ENCODE data around the gene GNAL.
"Not testable (repeated sequence)": the region's sequence is repeated elsewhere in the genome, so short reads cannot be mapped to it uniquely, and the experiment has no call there.

GNAL gene

DNA sequence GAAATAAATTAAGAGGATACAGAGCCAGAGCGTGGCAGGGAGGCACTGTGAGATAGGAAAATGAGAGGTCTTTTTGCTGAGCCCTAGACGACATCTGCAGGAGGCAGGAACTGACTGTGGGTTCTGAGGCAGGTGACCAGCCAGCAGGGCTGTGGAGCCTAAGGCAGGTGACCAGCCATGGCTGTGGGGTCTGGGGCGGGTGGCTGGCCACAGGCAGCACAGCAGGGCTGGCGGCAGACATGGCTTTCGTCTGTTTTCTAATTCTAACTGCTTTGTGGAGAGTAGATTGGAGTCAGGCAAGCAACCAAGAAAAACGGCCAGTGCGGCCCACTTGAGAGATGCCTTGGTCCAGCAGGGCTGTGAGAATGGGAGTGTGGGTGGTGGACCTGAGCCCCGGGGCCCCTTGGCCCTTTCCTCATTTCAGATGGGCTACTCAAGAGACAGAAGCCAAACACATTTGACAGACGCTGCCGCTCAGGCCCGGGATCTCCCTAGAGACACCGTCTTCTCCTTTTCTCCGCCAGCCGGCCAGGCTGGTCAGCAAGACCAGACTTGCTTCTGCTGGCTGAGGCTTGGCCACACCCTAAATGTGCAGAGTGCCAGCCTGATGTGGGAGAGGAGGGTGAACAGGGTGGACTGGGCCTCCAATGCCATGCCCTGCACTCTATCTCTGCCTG lies 19.7 kb upstream of the GNAL start:
- in situ Hi-C loops (cut with MboI; ENCODE audit: low sequenced_read_pairs): no loop called here

DNA sequence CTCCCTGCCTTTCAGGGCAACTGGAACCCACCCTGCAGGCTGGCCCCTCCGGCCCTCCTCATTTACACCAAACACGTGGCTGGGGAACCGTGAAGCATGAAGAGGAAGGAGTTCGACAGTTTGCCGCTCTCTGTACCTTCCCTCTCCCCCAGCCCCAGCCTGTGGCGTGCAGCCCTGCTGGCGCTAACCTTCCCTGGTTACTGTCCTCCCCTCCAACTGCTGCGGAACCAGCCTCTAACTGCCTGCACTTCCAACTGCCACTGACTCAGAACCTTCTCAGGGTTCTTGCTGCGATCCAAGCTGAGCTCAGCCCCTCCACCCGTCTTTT lies 19.2 kb upstream of the GNAL start:
- in situ Hi-C loops (cut with MboI; ENCODE audit: low sequenced_read_pairs): no loop called here

- in situ Hi-C loops (cut with MboI; ENCODE audit: low sequenced_read_pairs): no loop called here
Observed at GRCh38 chr18:11671156-11671555, 17.9 kb upstream of the GNAL start.

GRCh38 chr18:11672198-11672597 lies 16.9 kb upstream of the GNAL start:
- in situ Hi-C loops (cut with MboI; ENCODE audit: low sequenced_read_pairs): no loop called here

- in situ Hi-C loops (cut with MboI; ENCODE audit: low sequenced_read_pairs): no loop called here
Observed at GRCh38 chr18:11672846-11673454, 16.1 kb upstream of the GNAL start.

GRCh38 chr18:11673560-11673959 lies 15.5 kb upstream of the GNAL start:
- in situ Hi-C loops (cut with MboI; ENCODE audit: low sequenced_read_pairs): no loop called here

GRCh38 chr18:11674119-11674518 lies 14.9 kb upstream of the GNAL start:
- in situ Hi-C loops (cut with MboI; ENCODE audit: low sequenced_read_pairs): no loop called here

GRCh38 chr18:11676386-11676785 lies 12.7 kb upstream of the GNAL start:
- in situ Hi-C loops (cut with MboI; ENCODE audit: low sequenced_read_pairs): no loop called here

DNA sequence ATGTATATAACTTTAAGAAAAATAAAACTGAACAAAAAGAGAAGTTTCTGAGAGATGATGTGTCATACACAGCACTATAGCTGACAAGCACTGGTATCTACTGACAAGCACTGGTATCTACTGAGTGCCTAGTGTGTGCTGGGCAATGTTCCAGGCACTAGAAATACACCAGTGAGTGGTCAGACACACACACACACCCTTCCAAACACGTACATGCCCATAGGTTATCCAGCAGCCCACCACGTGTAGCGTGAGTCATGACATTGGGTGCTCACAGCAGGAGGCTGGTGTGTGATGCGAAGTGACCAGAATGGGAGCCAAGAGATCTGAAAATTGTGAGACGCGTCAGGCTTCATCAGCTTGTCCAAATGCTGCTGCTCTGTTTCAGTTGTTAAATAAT lies 12.2 kb upstream of the GNAL start:
- in situ Hi-C loops (cut with MboI; ENCODE audit: low sequenced_read_pairs): no loop called here

DNA sequence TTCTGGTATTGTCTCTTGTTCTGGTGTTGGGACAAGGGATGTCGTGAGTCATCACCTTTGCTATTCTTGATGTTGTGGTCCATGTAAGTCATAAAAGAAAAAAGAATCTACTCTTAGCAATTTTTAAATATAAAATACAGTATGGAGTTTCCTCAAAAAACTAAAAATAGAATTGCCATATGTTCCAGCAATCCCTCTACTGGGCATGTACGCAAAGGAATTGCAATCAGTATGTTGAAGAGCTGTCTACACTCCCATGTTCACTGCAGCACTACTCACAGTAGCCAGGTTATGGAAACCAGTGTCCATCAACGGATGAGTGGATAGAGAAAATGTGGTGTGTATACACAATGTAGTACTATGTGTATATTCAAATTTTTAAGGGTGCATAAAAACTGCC lies 10.9 kb upstream of the GNAL start:
- in situ Hi-C loops (cut with MboI; ENCODE audit: low sequenced_read_pairs): no loop called here

GRCh38 chr18:11689669-11690565 lies 853 bp downstream of the GNAL start:
- in situ Hi-C loops (cut with MboI; ENCODE audit: low sequenced_read_pairs): no loop called here

- in situ Hi-C loops (cut with MboI; ENCODE audit: low sequenced_read_pairs): not testable (repeated sequence)
Observed at GRCh38 chr18:11690660-11691059, 1.6 kb downstream of the GNAL start.

- in situ Hi-C loops (cut with MboI; ENCODE audit: low sequenced_read_pairs): no loop called here
Observed at GRCh38 chr18:11695736-11696135, 6.7 kb downstream of the GNAL start.

DNA sequence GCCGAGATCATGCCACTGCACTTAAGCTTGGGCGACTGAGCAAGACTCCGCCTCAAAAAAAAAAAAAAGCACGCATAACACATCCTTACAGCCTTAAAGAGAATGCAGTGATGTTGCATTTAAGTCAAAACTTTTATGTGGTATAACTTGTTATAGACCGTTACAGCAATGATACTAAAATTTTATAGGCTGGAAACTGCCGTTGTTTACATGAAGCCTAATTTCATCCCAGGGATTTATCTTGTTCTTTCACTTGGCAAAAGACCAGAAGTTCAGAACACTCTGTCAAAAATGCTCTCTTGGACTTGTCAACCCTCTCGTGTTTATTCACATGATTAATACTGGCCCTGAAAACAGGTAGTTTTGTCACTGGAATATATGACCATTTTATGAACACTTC lies 7.4 kb downstream of the GNAL start:
- in situ Hi-C loops (cut with MboI; ENCODE audit: low sequenced_read_pairs): no loop called here

- in situ Hi-C loops (cut with MboI; ENCODE audit: low sequenced_read_pairs): no loop called here
Observed at GRCh38 chr18:11700876-11701275, 11.8 kb downstream of the GNAL start.

DNA sequence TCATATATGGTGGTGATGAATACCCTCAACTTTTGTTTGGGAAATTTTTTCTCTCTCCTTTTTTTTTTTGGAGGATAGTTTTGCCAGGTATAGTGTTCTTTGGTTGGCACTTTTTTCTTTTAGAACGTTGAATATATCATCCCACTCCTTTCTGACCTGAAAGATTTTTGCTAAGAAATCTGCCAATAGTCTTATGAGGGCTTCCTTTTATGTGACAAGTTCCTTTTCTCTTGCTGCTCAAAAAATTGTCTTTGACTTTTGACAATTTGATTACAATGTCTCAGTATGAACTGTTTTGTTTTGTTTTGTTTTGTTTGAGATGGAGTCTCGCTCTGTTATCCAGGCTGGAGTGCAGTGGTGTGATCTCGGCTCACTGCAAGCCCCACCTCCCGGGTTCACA lies 21.5 kb downstream of the GNAL start:
- in situ Hi-C loops (cut with MboI; ENCODE audit: low sequenced_read_pairs): no loop called here

- in situ Hi-C loops (cut with MboI; ENCODE audit: low sequenced_read_pairs): no loop called here
Observed at GRCh38 chr18:11713756-11714155, 24.7 kb downstream of the GNAL start.

- in situ Hi-C loops (cut with MboI; ENCODE audit: low sequenced_read_pairs): no loop called here
Observed at GRCh38 chr18:11714244-11714918, 25.3 kb downstream of the GNAL start.

DNA sequence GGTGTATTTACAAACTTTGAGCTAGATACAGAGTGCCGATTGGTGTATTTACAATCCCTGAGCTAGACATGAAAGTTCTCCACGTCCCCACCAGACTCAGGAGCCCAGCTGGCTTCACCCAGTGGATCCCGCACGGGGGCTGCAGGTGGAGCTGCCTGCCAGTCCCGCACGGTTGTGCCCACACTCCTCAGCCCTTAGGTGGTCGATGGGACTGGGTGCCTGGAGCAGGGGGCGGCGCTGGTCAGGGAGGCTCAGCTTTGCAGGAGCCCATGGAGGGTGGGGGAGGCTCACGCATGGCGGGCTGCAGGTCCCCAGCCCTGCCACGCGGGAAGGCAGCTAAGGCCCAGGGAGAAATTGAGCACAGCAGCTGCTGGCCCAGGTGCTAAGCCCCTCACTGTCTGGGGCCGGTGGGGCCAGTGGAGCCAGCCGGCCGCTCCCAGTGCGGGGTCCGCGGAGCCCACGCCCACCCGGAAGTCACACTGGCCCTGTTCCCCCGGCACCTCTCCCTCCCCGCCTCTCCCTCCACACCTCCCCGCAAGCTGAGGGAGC lies 27.8 kb downstream of the GNAL start:
- in situ Hi-C loops (cut with MboI; ENCODE audit: low sequenced_read_pairs): not testable (repeated sequence)

DNA sequence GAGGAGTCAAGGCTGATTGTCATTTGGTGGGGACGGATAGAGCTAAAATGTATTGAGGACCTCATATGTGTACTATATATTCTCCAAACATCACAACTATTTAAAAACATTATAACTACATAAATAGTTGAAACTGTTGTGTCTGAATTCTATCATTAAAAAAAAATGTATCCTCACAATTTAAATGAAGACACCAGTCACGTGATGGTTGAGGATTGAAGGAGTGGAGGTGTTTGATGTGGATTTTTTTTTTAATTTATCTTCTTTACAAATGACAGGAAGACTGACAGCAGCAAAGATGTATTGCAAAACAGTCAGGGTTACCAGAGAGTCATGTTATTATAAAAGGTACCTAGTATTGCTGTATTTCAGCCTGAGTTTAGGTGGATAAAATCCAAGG lies 30.0 kb downstream of the GNAL start:
- in situ Hi-C loops (cut with MboI; ENCODE audit: low sequenced_read_pairs): no loop called here

- in situ Hi-C loops (cut with MboI; ENCODE audit: low sequenced_read_pairs): no loop called here
Observed at GRCh38 chr18:11719621-11720020, 30.6 kb downstream of the GNAL start.

Data from HL-60/S4 treated with retinoic acid at 250 ng/mL for 4 days and 3 days (cell line).